Stimulated activated CD4-positive, alpha-beta T cell treated with anti-CD3 and anti-CD28 coated beads, TNF-alpha, amount 100 ng/mL, for 4 hours (primary cell): Measurements from ENCODE around the gene ZNF670.

Experiments
- DNase-seq, 3 experiments: peaks; one replicate each; pipeline ENCODE4 v3.0.0-alpha.2; 2020; ENCODE audit warnings: low read depth in 3 of 3

Gene ZNF670

GRCh38 chr1:247103859-247104591 lies 25.4 kb upstream of the ZNF670 start, which contains the start of gene ZNF669:
ZNF669 (minus strand) TSS chr1:247104356; CDS start chr1:247104199, 157 bp downstream.
- DNase-seq, result peak; percentile 80 to 86 (median 82)

- DNase-seq, result no peak
Observed at GRCh38 chr1:247102381-247102780, 23.8 kb upstream of the ZNF670 start.

- DNase-seq, result no peak
Observed at GRCh38 chr1:247100676-247101279, 22.2 kb upstream of the ZNF670 start.

- no peak for DNase-seq
Observed at GRCh38 chr1:247096958-247097357, 18.3 kb upstream of the ZNF670 start.

- no peak for DNase-seq
Observed at GRCh38 chr1:247096544-247096943, 17.9 kb upstream of the ZNF670 start.

- DNase-seq, result no peak
Observed at GRCh38 chr1:247096112-247096511, 17.5 kb upstream of the ZNF670 start.

- DNase-seq, result no peak
Observed at GRCh38 chr1:247090455-247090854, 11.8 kb upstream of the ZNF670 start.

- DNase-seq, result no peak
Observed at GRCh38 chr1:247089616-247090375, 11.2 kb upstream of the ZNF670 start.

GRCh38 chr1:247088967-247089366 lies 10.4 kb upstream of the ZNF670 start:
- no peak for DNase-seq

GRCh38 chr1:247087256-247087655 lies 8.6 kb upstream of the ZNF670 start:
- DNase-seq, result no peak

- DNase-seq, result no peak
Observed at GRCh38 chr1:247085310-247085709, 6.7 kb upstream of the ZNF670 start.

GRCh38 chr1:247084771-247085170 lies 6.2 kb upstream of the ZNF670 start:
- DNase-seq, result no peak

GRCh38 chr1:247079141-247079874 lies 697 bp upstream of the ZNF670 start:
- DNase-seq, result no peak

- DNase-seq, result no peak
Observed at GRCh38 chr1:247077876-247078257, 744 bp downstream of the ZNF670 start.

GRCh38 chr1:247077213-247077612 lies 1.4 kb downstream of the ZNF670 start:
- DNase-seq, result no peak

GRCh38 chr1:247070645-247071044 lies 8.0 kb downstream of the ZNF670 start:
- no peak for DNase-seq

GRCh38 chr1:247064304-247064703 lies 14.3 kb downstream of the ZNF670 start:
- DNase-seq, result no peak

GRCh38 chr1:247060771-247061170 lies 17.8 kb downstream of the ZNF670 start:
- DNase-seq, result no peak

- no peak for DNase-seq
Observed at GRCh38 chr1:247056071-247056470, 22.5 kb downstream of the ZNF670 start.

GRCh38 chr1:247054992-247055415 lies 23.6 kb downstream of the ZNF670 start:
- no peak for DNase-seq

- no peak for DNase-seq
Observed at GRCh38 chr1:247047702-247048101, 30.9 kb downstream of the ZNF670 start.

GRCh38 chr1:247047260-247047659 lies 31.4 kb downstream of the ZNF670 start:
- no peak for DNase-seq
